DMS114 treated with DMSO at 0.1 percent for 48 hours (cell line): ENCODE results near the gene PRKCQ.

Experiments used
- DNase-seq: peaks from one replicate; lab custom pipeline; 2025; ENCODE audit not compliant: unreplicated experiment; lab: John Stamatoyannopoulos, UW

PRKCQ gene

GRCh38 chr10:6410830-6411229 lies 169.2 kb downstream of the PRKCQ start:
- DNase-seq: no peak

- DNase-seq: no peak
Observed at GRCh38 chr10:6409971-6410643, 170.0 kb downstream of the PRKCQ start.

GRCh38 chr10:6408799-6409198 lies 171.3 kb downstream of the PRKCQ start:
- DNase-seq: no peak

- DNase-seq: no peak
Observed at GRCh38 chr10:6407034-6407721, 172.9 kb downstream of the PRKCQ start.

GRCh38 chr10:6406220-6407033 lies 173.6 kb downstream of the PRKCQ start:
- no peak for DNase-seq

- no peak for DNase-seq
Observed at GRCh38 chr10:6405713-6406112, 174.4 kb downstream of the PRKCQ start.

- no peak for DNase-seq
Observed at GRCh38 chr10:6404127-6405072, 175.7 kb downstream of the PRKCQ start.

GRCh38 chr10:6402960-6403359 lies 177.1 kb downstream of the PRKCQ start:
- no peak for DNase-seq

- no peak for DNase-seq
Observed at GRCh38 chr10:6402349-6402709, 177.7 kb downstream of the PRKCQ start.

- peak; percentile 85 for DNase-seq
Observed at GRCh38 chr10:6401558-6402348, 178.3 kb downstream of the PRKCQ start.

- DNase-seq: no peak
Observed at GRCh38 chr10:6400821-6401465, 179.1 kb downstream of the PRKCQ start.

GRCh38 chr10:6400331-6400730 lies 179.7 kb downstream of the PRKCQ start:
- no peak for DNase-seq

- no peak for DNase-seq
Observed at GRCh38 chr10:6399879-6400278, 180.2 kb downstream of the PRKCQ start.

GRCh38 chr10:6399231-6399741 lies 180.8 kb downstream of the PRKCQ start:
- DNase-seq: no peak

GRCh38 chr10:6398399-6398798 lies 181.7 kb downstream of the PRKCQ start:
- DNase-seq: no peak

GRCh38 chr10:6396652-6397051 lies 183.4 kb downstream of the PRKCQ start:
- DNase-seq: no peak

GRCh38 chr10:6396226-6396625 lies 183.8 kb downstream of the PRKCQ start:
- DNase-seq: no peak

GRCh38 chr10:6395606-6396005 lies 184.5 kb downstream of the PRKCQ start:
- no peak for DNase-seq

GRCh38 chr10:6394084-6394483 lies 186.0 kb downstream of the PRKCQ start:
- DNase-seq: no peak
